Measurements from ENCODE around the gene RNF144B. TPM values are rescaled to one million over a fixed set of nuclear protein-coding genes. Genes with fewer than 3 reads are reported as not detected.
"Not testable (repeated sequence)": the region's sequence is repeated elsewhere in the genome, so short reads cannot be mapped to it uniquely, and the experiment has no call there.

Gene RNF144B
- total RNA-seq (13.2 TPM), polyA plus RNA-seq (5.6 TPM)

DNA sequence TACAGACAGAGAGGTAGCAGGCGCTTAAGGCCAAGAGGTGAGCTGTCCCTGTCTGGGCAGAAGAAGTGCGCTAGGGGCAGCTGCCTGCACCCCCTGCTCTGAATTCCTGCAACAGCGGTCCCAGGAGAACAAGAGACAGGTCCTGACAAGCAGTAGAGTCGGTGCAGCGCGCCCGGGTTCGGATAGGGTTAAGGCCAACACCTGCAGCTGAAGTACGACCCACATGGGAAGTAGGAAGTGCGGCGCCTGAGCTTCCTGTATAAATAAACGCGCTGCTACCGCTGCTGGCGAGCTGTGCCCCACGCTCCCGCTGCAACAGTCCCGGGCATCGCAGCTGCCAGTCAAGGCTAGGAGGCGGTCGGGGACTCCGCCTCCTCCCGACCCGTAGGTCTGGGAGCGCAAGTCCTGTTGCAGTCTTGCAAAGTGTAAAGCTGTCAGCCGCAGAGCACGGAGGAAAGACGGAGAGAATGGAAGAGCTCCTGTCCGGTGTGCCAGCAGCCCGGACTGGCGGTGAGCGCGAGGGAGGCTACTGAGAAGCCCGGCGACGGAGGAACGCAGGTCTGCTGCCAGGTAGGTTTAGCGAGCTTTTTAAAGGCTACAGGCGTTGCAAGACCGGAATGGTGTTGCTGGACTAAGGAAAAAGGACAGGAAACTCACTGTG lies at the start of gene RNF144B:
Gene RNF144B, plus strand, starts transcription at position 290 of the 661 bp plus-strand sequence. CDS start 12,185 bp downstream, outside the sequence.
- peaks cover 4% of the 10 kb centered on the region for H3K4me1 ChIP-seq (ENCODE audit: insufficient read depth)
- 2% methylated on average over 40 of the region's 40 CpGs for WGBS

DNA sequence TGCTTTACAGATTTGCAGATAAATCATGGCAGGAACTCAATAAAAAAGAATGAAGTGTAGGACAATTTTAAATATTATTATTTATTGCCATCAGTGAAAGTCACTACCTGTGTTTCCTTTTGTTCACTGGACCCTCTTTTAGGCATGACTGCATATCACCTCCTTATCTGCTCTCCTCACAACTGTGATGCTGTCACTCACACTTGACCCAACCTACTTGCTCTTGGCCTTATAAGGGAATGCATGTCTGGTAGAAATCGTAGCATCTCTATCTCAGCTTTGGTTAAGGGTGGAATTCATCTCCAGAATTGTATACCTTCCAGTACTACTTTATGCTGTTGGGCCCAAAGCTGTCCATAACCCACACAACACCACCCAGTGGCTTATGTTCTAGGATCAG lies 47.6 kb upstream of the RNF144B start:
- no peak for DNase-seq (ENCODE audit: extremely low spot score)
- WGBS, result 63% methylated on average over 1 of the region's 1 CpG
- Histone ChIP-seq H3K4me1 (ENCODE audit: insufficient read depth) (no peaks in the 10 kb centered on the region), H3K4me3 (ENCODE audit: low read depth, low read length) (no peak overlapping the region), H3K36me3 (ENCODE audit: insufficient read depth) (no peaks in the 10 kb centered on the region), H3K27ac (ENCODE audit: low read depth) (no peak overlapping the region)

More for the DNA sequence above, at the start of gene RNF144B:
- Histone ChIP-seq H3K4me3 (ENCODE audit: low read depth, low read length) (peak within 1 kb of the TSS; percentile 37), H3K36me3 (ENCODE audit: insufficient read depth) (no peaks in the 10 kb centered on the region), H3K27ac (ENCODE audit: low read depth) (no peak within 1 kb of the TSS)
- DNase-seq (ENCODE audit: extremely low spot score), result peak; percentile 64

DNA sequence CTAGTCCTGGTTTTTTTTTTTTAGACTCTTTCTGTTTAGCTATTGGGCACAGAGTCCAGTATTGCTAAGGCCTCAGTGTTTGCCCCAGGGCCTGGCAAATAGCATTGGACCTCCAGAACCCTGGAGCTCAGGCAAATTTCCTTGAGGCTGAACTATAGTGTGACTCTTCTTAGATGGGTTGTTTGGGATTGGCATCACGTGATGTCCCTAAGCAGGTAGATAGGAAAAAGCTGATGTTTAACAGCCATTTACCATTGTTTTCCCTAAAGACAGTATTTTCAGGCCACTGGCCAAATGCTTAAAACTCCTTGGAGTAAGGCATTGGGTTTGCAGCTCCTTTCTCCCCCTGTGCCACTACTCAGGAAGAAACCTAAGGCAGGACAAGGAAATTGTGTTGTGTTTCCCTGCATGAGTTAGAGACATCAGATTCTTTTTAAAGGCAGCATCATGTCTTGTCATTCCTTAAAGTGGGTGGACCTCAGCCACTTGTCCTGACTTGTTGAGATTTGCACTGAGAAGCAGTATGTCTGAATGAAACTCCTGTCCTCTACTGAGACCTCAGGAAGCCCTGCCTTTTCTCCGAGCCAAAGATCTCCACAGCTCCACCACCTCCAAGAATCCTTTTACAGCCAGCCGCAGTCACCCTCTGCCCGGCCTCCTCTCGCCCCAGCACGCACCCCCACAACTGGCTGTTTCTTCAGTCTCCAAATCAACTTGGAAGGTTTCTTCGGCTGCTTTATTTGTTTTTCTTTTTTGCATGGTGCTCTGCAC lies 46.2 kb upstream of the RNF144B start:
- DNase-seq (ENCODE audit: extremely low spot score), result no peak
- Histone ChIP-seq H3K4me1 (ENCODE audit: insufficient read depth) (no peaks in the 10 kb centered on the region), H3K36me3 (ENCODE audit: insufficient read depth) (no peaks in the 10 kb centered on the region), H3K27ac (ENCODE audit: low read depth) (no peak overlapping the region), H3K4me3 (ENCODE audit: low read depth, low read length) (no peak overlapping the region)
- WGBS, result 78% methylated on average over 7 of the region's 7 CpGs

DNA sequence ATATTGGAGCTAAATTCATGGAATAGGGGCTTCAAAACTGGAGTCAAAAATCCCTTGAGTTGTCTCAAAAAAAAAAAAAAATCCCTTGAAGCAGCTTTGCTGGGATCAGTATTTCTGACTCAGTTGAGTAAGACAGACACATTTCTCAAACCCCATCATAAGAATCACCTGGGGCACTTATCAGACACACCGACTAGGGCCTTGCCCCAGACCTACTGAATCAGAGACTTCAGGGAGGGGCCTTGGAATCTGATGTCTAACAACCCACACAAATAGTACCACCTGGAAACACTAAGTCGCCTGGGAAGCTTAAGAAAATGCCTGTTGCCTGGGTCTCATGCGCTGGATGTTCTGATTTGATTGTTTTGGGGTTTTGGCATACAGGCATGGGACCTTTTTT lies 44.9 kb upstream of the RNF144B start:
- no peak for DNase-seq (ENCODE audit: extremely low spot score)
- Histone ChIP-seq H3K4me1 (ENCODE audit: insufficient read depth) (no peaks in the 10 kb centered on the region), H3K27ac (ENCODE audit: low read depth) (no peak overlapping the region), H3K4me3 (ENCODE audit: low read depth, low read length) (no peak overlapping the region), H3K36me3 (ENCODE audit: insufficient read depth) (no peaks in the 10 kb centered on the region)
- 80% methylated on average over 3 of the region's 3 CpGs for WGBS

DNA sequence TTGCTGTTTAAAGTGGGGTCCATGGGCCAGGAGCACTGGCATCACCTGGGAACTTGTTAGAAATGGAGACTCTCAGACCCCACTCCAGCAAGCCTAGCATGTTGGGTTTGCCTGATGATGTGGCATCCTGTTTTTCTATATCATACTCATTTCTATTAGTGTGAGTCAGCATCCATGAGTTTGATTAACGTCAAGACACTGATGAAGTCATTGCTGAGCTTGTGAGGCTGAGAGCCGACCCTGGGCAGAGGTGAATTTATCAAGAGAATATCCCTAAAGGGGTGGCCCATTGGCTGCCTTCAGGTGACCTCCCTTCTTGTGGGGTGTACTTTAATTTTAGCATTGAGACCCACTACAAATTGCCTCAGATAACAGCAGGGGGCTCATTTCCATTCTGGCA lies 43.4 kb upstream of the RNF144B start:
- WGBS, result 68% methylated on average over 2 of the region's 2 CpGs
- no peak overlapping the region for H3K27ac ChIP-seq (ENCODE audit: low read depth)

DNA sequence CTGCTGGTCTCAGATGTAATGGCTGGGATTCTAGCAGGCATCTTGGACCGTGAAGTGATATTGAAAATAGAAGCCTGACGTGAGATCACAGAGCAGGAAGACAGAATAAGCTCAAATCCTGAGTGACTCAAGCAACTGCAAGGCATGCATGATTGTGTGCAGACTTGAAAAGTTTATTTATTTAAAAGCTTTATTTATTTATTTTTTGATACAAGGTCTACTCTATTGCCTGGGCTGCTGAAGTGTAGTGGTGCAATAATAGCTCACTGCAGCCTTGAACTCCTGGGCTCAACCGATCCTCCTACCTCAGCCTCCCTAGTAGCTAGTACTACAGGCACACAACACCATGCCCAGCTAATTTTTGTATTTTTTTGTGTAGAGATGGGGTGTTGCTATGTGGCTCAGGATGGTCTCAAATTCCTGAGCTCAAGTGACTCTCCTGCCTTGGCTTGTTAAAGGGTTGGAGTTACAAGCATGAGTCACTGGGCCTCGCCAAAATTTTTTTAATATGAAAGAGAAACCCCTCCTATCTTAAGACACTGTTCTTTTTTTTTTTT lies 40.1 kb upstream of the RNF144B start:
- Histone ChIP-seq H3K4me3 (ENCODE audit: low read depth, low read length) (no peak overlapping the region), H3K4me1 (ENCODE audit: insufficient read depth) (no peaks in the 10 kb centered on the region), H3K36me3 (ENCODE audit: insufficient read depth) (no peaks in the 10 kb centered on the region), H3K27ac (ENCODE audit: low read depth) (no peak overlapping the region)
- no peak for DNase-seq (ENCODE audit: extremely low spot score)
- WGBS, result 72% methylated on average over 4 of the region's 4 CpGs

More for the DNA sequence above, 43.4 kb upstream of the RNF144B start:
- DNase-seq (ENCODE audit: extremely low spot score), result no peak
- Histone ChIP-seq H3K4me3 (ENCODE audit: low read depth, low read length) (no peak overlapping the region), H3K36me3 (ENCODE audit: insufficient read depth) (no peaks in the 10 kb centered on the region), H3K4me1 (ENCODE audit: insufficient read depth) (no peaks in the 10 kb centered on the region)

DNA sequence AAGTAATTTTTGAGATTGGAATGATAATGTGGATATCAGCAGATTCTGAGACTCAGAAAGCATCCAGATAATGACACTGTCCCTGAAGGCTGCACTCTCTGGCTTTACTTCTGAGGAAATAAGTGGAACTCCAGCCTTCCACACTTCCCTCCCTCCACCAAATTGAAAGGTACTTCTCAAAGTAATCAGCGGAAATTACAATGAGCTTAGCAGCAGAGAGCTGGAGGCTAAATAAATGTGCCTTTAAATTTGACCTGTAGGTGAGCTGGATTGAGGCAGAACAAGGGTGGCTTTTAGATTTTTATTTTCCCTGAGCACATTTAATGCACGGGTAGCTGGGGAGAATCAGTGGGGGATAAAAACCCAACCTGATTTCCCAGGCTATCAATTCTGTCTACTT lies 39.3 kb upstream of the RNF144B start:
- H3K4me1 ChIP-seq (ENCODE audit: insufficient read depth), result no peaks in the 10 kb centered on the region
- 72% methylated on average over 2 of the region's 2 CpGs for WGBS
- DNase-seq (ENCODE audit: extremely low spot score), result no peak
- H3K36me3 ChIP-seq (ENCODE audit: insufficient read depth), result no peaks in the 10 kb centered on the region
- H3K27ac ChIP-seq (ENCODE audit: low read depth), result no peak overlapping the region
- H3K4me3 ChIP-seq (ENCODE audit: low read depth, low read length), result no peak overlapping the region

DNA sequence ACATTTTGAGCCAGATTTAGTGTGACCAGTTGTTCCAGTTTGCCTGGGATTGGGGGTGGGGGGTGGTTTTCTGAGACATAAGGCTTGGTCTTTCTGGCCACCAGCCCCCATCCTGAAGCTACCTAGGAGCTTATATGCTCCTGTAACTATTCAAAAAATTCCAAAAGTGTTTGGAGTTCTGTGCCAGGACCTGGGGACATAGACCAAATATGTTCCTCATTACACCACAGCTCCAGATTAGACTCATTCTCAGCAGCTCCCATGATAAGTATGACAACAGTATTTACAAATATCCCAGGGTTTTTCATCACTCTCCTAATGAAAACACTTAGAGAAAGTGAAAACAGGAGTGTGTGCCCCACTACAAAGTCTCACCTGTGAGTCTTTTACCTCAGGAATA lies 37.8 kb upstream of the RNF144B start:
- Histone ChIP-seq H3K36me3 (ENCODE audit: insufficient read depth) (no peaks in the 10 kb centered on the region), H3K4me1 (ENCODE audit: insufficient read depth) (no peaks in the 10 kb centered on the region), H3K4me3 (ENCODE audit: low read depth, low read length) (no peak overlapping the region), H3K27ac (ENCODE audit: low read depth) (no peak overlapping the region)
- no peak for DNase-seq (ENCODE audit: extremely low spot score)

DNA sequence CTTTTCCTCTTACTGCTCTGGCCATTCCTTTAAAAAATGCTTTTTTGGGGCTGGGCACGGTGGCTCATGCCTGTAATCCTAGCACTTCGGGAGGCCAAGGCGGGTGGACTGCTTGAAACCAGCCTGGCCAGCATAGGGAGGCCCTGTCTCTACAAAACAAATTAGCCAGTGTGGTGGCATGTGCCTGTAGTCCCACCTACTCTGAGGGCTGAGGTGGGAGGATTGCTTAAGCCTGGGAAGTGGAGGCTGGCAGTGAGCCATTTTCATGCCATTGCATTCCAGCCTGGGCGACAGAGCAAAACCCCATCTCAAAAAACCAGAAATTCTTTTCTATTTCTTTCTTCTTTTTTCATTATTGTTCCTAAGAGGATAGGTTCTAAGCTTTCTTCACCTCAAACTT lies 36.9 kb upstream of the RNF144B start:
- DNase-seq (ENCODE audit: extremely low spot score), result no peak
- Histone ChIP-seq H3K4me1 (ENCODE audit: insufficient read depth) (no peaks in the 10 kb centered on the region), H3K36me3 (ENCODE audit: insufficient read depth) (no peaks in the 10 kb centered on the region), H3K4me3 (ENCODE audit: low read depth, low read length) (no peak overlapping the region), H3K27ac (ENCODE audit: low read depth) (no peak overlapping the region)
- WGBS, result 84% methylated on average over 4 of the region's 4 CpGs

DNA sequence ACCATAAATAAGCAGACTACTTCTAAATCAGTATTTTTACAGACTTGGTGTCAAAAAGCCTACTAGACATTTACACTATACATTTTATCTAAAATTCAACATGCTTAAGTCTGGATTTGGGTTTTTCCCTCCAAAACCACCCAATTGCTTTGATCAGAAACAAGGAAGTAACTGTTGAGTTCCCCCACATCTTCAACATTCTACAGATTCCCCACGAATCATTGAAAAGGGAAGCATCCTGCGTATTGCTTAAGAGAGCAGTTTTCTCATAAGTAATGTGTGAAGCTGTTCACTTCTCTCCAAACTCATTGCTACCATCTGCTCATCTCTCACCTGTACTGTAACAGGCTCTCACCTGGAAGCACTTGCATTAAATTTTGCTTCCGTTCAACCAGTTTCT lies 36.4 kb upstream of the RNF144B start:
- 79% methylated on average over 3 of the region's 3 CpGs for WGBS
- no peak for DNase-seq (ENCODE audit: extremely low spot score)
- H3K36me3 ChIP-seq (ENCODE audit: insufficient read depth), result no peaks in the 10 kb centered on the region
- H3K27ac ChIP-seq (ENCODE audit: low read depth), result no peak overlapping the region
- H3K4me3 ChIP-seq (ENCODE audit: low read depth, low read length), result no peak overlapping the region
- no peaks in the 10 kb centered on the region for H3K4me1 ChIP-seq (ENCODE audit: insufficient read depth)

DNA sequence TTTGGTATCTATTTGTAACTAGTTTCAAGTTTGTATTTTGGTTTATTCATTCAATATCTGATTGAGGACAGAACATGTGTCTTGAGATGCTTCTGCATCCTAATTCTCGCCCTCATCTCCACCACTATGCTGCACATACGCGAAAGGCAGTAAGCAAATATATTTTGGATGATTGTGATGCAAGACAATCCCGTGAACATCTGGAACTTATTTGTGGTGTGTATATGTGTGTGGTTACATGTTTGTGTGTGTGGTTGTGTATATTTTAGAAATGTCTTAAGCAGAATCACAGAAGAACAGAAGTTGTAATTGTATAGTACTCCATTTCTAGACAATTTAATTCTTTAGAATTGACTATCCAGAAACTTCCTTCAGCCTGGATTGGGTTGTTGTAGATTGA lies 35.1 kb upstream of the RNF144B start:
- Histone ChIP-seq H3K4me1 (ENCODE audit: insufficient read depth) (no peaks in the 10 kb centered on the region), H3K4me3 (ENCODE audit: low read depth, low read length) (no peak overlapping the region), H3K27ac (ENCODE audit: low read depth) (no peak overlapping the region), H3K36me3 (ENCODE audit: insufficient read depth) (no peaks in the 10 kb centered on the region)
- DNase-seq (ENCODE audit: extremely low spot score), result no peak
- 90% methylated on average over 4 of the region's 4 CpGs for WGBS

DNA sequence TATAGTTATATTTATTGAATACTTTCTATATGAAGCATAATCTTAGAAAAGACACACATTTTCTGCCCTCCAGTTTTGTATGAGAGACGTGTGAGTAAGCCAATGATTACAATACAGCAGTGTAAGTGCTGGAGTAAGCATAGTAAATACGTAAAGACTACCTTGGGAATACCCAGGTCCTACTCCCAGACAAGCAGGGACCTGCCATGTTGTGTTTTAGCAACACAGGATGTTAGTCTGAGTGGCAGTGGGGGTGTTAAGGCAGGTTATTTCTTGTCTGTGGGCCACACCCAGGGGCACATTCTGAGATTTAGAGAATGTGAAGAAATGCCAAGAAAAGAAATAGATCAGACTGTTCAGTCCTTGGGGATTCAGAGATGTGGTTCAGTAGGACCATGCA lies 34.3 kb upstream of the RNF144B start:
- Histone ChIP-seq H3K36me3 (ENCODE audit: insufficient read depth) (no peaks in the 10 kb centered on the region), H3K4me1 (ENCODE audit: insufficient read depth) (no peaks in the 10 kb centered on the region), H3K27ac (ENCODE audit: low read depth) (no peak overlapping the region), H3K4me3 (ENCODE audit: low read depth, low read length) (no peak overlapping the region)
- 59% methylated on average over 2 of the region's 2 CpGs for WGBS
- DNase-seq (ENCODE audit: extremely low spot score), result peak; percentile 60

DNA sequence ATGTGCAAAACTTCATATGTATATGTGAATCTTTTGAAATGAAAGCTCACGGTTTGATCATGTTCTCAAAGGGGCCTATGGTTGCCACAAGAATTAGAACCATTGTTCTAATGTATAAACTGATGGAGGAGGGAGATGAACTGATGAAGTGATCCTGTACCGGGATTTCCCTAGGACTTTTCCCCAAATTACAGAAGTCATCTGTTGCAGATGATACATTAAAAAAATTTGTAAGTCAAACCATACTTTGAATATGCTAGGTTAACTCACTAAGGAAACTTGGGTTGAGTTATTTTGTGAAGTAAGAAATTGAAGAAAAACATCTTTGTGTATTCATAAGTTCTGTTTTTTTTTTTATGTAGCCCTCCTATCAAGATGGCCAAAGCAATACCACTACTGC lies 33.9 kb upstream of the RNF144B start:
- 80% methylated on average over 2 of the region's 2 CpGs for WGBS
- H3K4me1 ChIP-seq (ENCODE audit: insufficient read depth), result no peaks in the 10 kb centered on the region
- no peaks in the 10 kb centered on the region for H3K36me3 ChIP-seq (ENCODE audit: insufficient read depth)
- H3K27ac ChIP-seq (ENCODE audit: low read depth), result no peak overlapping the region
- DNase-seq (ENCODE audit: extremely low spot score), result no peak
- no peak overlapping the region for H3K4me3 ChIP-seq (ENCODE audit: low read depth, low read length)

DNA sequence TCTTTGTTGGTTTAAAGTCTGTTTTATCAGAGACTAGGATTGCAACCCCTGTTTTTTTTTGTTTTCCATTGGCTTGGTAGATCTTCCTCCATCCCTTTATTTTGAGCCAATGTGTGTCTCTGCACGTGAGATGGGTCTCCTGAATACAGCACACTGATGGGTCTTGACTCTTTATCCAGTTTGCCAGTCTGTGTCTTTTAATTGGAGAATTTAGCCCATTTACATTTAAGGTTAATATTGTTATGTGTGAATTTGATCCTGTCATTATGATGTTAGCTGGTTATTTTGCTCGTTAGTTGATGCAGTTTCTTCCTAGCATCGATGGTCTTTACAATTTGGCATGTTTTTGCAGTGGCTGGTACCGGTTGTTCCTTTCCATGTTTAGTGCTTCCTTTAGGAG lies 29.6 kb upstream of the RNF144B start:
- 68% methylated on average over 1 of the region's 4 CpGs for WGBS
- not testable (repeated sequence) for DNase-seq (ENCODE audit: extremely low spot score); H3K36me3 ChIP-seq (ENCODE audit: insufficient read depth); H3K4me1 ChIP-seq (ENCODE audit: insufficient read depth); H3K27ac ChIP-seq (ENCODE audit: low read depth); H3K4me3 ChIP-seq (ENCODE audit: low read depth, low read length)
